Chondrocyte (in vitro differentiated cells): Measurements from ENCODE around the gene SPTLC1. TPM values are rescaled to one million over a fixed set of nuclear protein-coding genes. Genes with fewer than 3 reads are reported as not detected.

ENCODE experiments used
- DNase-seq: peaks from one replicate; pipeline ENCODE4 v3.0.0; 2021; ENCODE audit warnings: mixed read lengths, low spot score
- H3K27ac Mint-ChIP-seq: one replicate; pipeline ENCODE4 v1.8.0; 2021; ENCODE audit warnings: mild to moderate bottlenecking, moderate library complexity, mixed read lengths; ENCODE audit not compliant: unreplicated experiment
- H3K27me3 Mint-ChIP-seq: 2 replicates; pipeline ENCODE4 v1.8.0; 2021; ENCODE audit warnings: low read depth, mixed read lengths
- H3K36me3 Mint-ChIP-seq: 2 replicates; pipeline ENCODE4 v1.8.0; 2021; ENCODE audit warnings: low read depth, mixed read lengths
- H3K4me1 Mint-ChIP-seq: 2 replicates; pipeline ENCODE4 v1.8.0; 2021; ENCODE audit warnings: low read depth, mild to moderate bottlenecking, mixed read lengths
- H3K4me3 Mint-ChIP-seq: one replicate; pipeline ENCODE4 v1.8.0; 2021; ENCODE audit warnings: mild to moderate bottlenecking, moderate library complexity, mixed read lengths; ENCODE audit not compliant: unreplicated experiment
- H3K9me3 Mint-ChIP-seq: 2 replicates; pipeline ENCODE4 v1.8.0; 2021; ENCODE audit warnings: low read depth, mixed read lengths
- long read RNA-seq: library from polyadenylated mRNA; stranded (forward); transcript quantifications from one replicate; pipeline ENCODE4 v2.0.0, GENCODE V29; 2021
- total RNA-seq: library from RNA; stranded (reverse); gene quantifications from 3 replicates; pipeline ENCODE4 v1.2.1, GENCODE V29; 2021
- TF ChIP-seq, protein P1 (sequence below): fragments of 200-600 bp; sonication (generic); IDR thresholded peaks from 2 replicates; pipeline ENCODE4 v1.5.0; 2021; ENCODE audit warnings: antibody characterized with exemption, mild to moderate bottlenecking, moderate library complexity

Gene SPTLC1
- 84.1 to 98.1 TPM (median 88.9 TPM) in 3 replicates for total RNA-seq
- long read RNA-seq, transcript SPTLC1-201 (15 exons, 1,894 nt) = major isoform, 205 of 243 reads
- long read RNA-seq, transcript SPTLC1-202 (6 exons, 946 nt) = minor isoform, 8 of 243 reads
- long read RNA-seq, partial matches to known transcripts = 8 of 243 reads
- long read RNA-seq, other reads (novel, unspliced or antisense) = 21 of 243 reads

- H3K4me1 Mint-ChIP-seq = peaks cover 26% of the 10 kb centered on the region
- H3K27ac Mint-ChIP-seq = peak within 1 kb of the TSS; percentile 99
- peak within 1 kb of the TSS; percentile 96 for H3K4me3 Mint-ChIP-seq
- H3K27me3 Mint-ChIP-seq = no peaks in the 10 kb centered on the region
- H3K36me3 Mint-ChIP-seq = peaks cover 9% of the 10 kb centered on the region
- H3K9me3 Mint-ChIP-seq = peaks cover 5% of the 10 kb centered on the region
- TF ChIP-seq, protein P1, sequence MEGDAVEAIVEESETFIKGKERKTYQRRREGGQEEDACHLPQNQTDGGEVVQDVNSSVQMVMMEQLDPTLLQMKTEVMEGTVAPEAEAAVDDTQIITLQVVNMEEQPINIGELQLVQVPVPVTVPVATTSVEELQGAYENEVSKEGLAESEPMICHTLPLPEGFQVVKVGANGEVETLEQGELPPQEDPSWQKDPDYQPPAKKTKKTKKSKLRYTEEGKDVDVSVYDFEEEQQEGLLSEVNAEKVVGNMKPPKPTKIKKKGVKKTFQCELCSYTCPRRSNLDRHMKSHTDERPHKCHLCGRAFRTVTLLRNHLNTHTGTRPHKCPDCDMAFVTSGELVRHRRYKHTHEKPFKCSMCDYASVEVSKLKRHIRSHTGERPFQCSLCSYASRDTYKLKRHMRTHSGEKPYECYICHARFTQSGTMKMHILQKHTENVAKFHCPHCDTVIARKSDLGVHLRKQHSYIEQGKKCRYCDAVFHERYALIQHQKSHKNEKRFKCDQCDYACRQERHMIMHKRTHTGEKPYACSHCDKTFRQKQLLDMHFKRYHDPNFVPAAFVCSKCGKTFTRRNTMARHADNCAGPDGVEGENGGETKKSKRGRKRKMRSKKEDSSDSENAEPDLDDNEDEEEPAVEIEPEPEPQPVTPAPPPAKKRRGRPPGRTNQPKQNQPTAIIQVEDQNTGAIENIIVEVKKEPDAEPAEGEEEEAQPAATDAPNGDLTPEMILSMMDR = peak; percentile 18
- DNase-seq = peak; percentile 98
These were observed at the start of gene SPTLC1 for GRCh38 chr9:92115071-92115858. Gene SPTLC1 (minus strand): TSS chr9:92115413. CDS start chr9:92115370, 43 bp downstream.

- H3K9me3 Mint-ChIP-seq = peaks cover 24% of the 10 kb centered on the region
- no peak overlapping the region for H3K27ac Mint-ChIP-seq
- no peaks in the 10 kb centered on the region for H3K27me3 Mint-ChIP-seq
- TF ChIP-seq, protein P1 = no peak
- peaks cover 7% of the 10 kb centered on the region for H3K36me3 Mint-ChIP-seq
- no peaks in the 10 kb centered on the region for H3K4me1 Mint-ChIP-seq
- no peak for DNase-seq
- no peak overlapping the region for H3K4me3 Mint-ChIP-seq
These were observed 49.8 kb upstream of the SPTLC1 start for GRCh38 chr9:92164975-92165374.

GRCh38 chr9:92164490-92164889 is 49.3 kb upstream of the SPTLC1 start:
- DNase-seq = no peak
- H3K4me3 Mint-ChIP-seq = no peak overlapping the region
- no peak overlapping the region for H3K27ac Mint-ChIP-seq
- peaks cover 24% of the 10 kb centered on the region for H3K9me3 Mint-ChIP-seq
- TF ChIP-seq, protein P1 = no peak
- H3K4me1 Mint-ChIP-seq = no peaks in the 10 kb centered on the region
- no peaks in the 10 kb centered on the region for H3K27me3 Mint-ChIP-seq
- peaks cover 7% of the 10 kb centered on the region for H3K36me3 Mint-ChIP-seq

DNA sequence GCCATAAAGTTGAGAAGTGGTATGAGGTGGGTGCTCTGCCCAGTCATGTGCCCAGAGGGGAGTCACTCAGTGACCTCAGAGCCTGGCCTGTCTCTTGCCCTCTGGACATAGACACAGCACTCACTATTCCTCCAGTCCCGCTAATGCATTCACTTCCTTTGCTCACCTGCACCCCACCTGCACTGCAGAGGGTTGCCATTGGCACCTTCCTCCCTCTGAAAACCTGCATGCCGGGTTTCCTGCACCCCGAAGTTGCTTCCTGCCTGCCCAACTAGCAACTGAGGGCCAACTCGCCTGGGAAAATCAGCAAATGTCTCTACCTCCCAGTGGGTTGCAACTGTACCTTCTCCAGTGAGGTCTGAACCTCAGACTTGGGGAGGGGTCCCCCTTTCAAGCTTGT is 48.1 kb upstream of the SPTLC1 start:
- no peak overlapping the region for H3K27ac Mint-ChIP-seq

DNA sequence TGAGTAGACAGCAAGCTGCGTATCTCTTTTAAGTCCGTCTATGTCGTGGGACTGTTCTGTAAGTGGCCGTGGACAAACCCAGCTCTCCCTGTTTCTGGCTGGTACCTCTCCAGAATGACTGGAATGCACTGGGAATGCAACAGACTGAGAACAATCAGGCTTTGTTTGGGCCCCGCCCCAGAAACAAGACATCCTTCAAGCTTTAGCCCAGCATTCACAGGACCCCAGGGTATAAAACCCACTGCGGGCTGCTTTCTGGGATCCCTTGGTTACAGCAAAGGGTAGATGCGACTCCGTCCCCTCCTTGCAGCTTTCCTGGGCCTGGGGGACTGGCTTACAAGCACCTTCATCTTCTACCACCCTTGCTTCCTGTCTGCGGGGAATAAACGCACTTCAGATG is 45.6 kb upstream of the SPTLC1 start:
- Mint-ChIP-seq H3K27ac (no peak overlapping the region), H3K4me3 (no peak overlapping the region), H3K9me3 (peaks cover 26% of the 10 kb centered on the region), H3K36me3 (peaks cover 7% of the 10 kb centered on the region), H3K4me1 (no peaks in the 10 kb centered on the region), H3K27me3 (no peaks in the 10 kb centered on the region)
- TF ChIP-seq, protein P1 = no peak
- DNase-seq = no peak

More for the DNA sequence above, 48.1 kb upstream of the SPTLC1 start:
- H3K9me3 Mint-ChIP-seq = peaks cover 26% of the 10 kb centered on the region
- H3K4me3 Mint-ChIP-seq = no peak overlapping the region
- DNase-seq = no peak
- TF ChIP-seq, protein P1 = no peak
- H3K4me1 Mint-ChIP-seq = no peaks in the 10 kb centered on the region
- H3K27me3 Mint-ChIP-seq = no peaks in the 10 kb centered on the region
- peaks cover 7% of the 10 kb centered on the region for H3K36me3 Mint-ChIP-seq
